SIG-M5 treated with dmso at 0.1 percent for 504 hours (cell line): ENCODE measurements around the gene PARD3B.

Experiments
- DNase-seq: peaks from one replicate; lab custom pipeline; 2025; ENCODE audit not compliant: unreplicated experiment; lab: John Stamatoyannopoulos, UW

PARD3B gene

DNA sequence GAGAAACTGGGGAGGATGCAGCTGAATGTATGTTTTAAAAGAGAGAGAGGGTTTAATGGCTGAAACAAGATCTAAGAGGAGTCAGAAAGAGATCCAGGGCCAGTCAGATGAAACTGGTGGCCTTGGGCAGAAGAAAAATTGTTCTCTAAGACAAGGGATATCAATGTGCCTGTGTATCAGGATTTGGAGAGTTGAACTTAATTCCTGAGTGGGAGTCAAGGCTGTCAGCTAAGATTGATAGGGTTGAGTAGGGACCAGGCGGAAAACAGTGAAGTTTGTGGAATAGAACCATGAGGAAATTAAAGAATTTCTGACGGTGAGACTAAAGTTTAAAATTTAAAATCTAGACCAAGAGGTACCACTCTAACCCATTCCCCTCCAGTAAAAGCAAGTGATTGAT lies 199.2 kb downstream of the PARD3B start:
- DNase-seq = no peak

DNA sequence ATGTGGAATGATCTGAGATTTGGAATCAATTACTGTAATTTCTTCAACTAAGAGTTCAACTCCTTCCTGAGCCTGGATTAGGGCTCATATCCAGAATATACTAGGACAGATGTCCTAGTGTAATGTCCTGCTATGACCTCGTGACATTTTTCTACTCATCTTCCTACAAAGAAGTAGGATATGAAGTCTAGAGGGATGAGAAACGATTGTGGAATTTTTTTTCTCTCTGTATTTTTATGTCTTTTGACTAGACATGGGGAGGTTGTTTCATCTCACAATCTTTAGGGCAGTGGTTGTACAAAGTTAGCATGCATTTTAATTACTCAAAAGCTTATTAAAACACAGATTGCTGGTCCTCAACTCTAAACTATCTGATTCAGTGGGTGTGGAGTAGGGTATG lies 203.0 kb downstream of the PARD3B start:
- DNase-seq = no peak

DNA sequence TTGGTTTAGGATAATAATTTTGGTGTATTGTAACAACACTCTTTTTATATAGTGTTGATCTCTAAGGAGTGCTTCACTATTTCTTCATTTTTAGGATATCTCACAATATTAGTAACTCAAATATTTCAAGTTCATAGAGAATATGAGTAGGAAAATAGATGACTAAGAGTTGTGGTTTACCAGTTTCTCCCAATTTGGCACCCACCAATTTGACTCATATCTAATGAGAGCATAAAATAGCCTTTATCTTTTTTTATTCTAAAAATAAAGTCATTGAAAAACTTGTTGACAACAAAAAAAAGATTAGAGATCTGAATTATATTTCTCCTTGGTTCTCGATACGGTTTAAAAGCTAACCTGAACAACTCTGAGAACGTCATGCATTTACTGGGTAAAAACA lies 204.0 kb downstream of the PARD3B start:
- DNase-seq = no peak

DNA sequence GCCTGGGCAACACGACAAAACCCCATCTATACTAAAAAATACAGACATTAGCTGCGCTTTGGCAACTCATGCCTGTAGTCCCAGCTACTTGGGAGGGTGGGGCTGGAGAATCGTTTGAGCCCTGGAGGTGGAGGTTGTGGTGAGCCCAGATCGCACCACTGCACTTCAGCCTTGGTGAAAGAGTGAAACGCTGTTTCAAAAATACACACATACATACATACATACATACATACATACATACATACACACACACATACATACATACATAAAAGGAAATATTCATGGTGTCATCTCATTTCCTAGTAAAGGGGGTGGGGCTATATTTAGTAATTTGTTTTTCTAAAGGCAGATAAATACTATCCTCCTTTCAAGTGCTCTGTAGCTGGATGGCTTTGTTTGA lies 205.1 kb downstream of the PARD3B start:
- DNase-seq = no peak

DNA sequence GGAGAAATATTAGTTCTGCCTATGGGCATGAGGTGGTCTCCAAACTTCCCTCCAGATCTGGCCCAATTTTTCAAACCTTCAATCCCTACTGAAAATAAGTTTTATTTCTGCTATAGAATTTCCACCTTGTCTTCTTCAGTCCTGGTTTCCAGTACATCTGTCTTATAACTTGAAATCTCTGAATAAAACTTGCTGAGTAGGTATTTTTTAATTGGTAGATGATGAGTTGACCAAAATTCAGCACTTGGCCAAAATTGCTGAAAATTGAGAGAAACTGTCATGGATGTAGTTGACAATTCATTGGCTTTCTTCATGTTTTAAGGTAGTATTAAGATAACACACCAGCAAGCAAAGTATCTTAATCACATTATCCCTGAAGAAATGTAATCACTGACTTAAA lies 206.2 kb downstream of the PARD3B start:
- DNase-seq = no peak

DNA sequence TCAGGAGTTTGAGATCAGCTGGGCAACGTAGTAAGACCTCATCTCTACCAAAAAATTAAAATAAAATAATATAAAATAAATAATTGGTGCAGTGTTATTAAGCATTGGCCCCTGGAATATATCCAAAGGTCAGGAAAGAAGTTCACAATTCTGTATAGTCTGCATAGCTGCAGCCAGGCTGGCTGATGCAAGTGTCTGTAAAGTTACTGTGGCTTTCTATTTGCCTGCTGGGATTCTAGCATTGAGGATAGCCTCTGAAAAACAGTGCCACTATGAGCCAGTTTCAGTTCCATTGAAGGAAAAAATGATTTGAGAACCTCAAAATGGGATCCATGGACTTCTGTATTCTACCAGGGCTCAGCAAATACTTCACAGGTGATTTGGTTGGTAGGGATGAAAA lies 208.6 kb downstream of the PARD3B start:
- no peak for DNase-seq

DNA sequence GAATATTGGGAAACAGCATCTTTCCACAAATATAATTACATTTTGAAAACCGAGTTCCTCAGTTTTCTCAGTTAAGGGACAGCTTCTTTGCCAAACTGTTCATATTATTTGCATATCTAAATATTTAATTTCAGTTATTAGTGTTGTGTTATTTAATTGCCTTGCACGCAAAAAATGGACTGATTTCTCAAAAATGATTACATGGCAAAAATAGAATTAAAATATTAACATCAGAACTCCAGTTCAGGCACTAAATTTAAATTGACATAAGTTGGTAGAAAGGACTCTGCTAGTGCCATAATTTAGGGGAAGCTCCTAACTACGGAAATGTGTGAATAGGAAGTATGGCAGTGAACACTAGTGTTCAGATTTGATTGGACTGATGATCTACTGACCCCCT lies 209.6 kb downstream of the PARD3B start:
- DNase-seq = no peak

DNA sequence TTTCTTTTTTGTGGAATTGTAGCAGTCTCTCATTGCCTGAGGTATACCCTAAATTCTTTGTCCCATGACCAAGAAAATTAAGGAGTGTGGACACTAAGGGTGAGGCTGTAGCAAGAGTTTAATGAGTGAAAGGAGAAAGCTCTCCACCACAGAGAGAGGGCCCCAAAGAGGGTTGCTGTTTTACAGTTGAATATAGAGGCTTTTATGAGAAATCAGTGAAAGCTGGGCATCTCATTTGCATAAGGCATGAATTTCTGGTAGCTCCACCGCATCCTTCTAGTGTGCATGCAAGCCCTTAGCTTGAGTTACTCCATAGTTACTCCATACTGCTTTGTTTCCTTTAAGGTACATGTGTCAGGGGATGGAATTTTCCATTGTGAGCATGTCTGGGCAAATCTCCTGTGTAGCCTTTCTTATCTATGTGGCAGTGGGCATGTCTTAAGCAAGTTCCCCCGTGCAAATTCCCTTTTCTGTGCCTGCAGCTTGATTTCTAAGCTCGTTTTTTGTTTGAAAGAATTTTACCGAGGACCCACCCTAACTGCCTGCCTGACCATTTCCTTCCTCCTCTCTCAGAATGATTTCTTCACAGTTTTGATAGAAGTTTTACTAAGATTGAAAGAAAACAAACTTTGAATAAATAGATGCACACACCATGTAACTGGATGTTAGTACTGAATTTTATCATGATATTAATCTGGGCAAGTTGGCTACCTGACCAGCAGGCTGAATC lies 218.9 kb downstream of the PARD3B start:
- DNase-seq = no peak

DNA sequence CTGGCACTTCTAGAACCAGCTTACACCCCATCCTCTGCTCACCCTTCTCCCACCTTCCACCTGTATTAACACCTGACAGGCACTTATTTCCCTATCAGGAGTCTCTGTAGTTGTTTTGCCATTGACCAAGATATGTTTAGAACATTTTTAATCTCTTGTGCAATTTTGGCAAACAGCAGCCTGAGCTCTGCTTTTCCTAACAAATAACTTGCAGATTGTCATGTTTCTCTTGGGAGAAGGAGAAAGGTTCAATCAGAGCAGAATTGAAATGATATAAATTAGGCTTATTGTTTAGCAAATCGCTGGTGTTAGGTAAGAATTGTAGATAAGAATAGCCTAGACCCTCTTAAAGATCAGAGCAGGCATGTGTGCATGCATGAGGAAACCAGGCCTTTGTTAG lies 225.5 kb downstream of the PARD3B start:
- no peak for DNase-seq

DNA sequence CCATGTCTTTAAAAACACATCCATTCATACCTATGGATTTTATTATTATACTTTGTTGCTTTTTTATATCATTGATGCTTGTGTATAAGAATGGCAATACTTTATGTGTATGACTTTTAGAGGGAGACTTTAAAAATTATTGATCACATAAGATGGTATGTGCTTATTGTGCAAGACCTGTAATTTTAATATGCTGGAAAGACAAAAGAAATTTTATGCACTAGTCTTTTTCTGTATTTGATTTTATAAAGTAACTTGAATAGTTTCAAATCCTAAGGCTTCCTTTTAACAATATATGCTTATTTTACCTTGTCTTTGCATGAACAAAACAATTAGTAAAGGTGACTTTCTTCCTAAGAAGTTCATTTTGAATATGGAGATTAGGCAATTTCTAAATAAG lies 226.4 kb downstream of the PARD3B start:
- DNase-seq = no peak

DNA sequence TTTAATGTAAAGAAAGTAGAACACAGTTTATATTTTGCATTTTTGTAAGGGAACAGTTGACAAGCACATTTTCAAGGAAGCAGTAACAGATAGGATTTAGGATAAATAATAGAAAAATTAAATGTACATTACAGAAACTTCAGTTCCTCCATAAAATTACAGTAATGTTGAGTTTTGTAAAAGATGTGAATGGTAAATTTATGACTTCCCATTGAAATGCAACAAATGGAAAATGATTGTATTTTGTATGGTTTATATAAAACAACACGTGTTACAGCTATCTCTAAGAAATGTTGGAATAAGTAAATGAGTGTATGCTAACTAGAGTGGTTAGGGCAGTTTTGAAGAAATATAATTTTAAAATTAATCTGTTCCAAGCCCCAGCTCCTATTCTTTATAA lies 227.3 kb downstream of the PARD3B start:
- no peak for DNase-seq

DNA sequence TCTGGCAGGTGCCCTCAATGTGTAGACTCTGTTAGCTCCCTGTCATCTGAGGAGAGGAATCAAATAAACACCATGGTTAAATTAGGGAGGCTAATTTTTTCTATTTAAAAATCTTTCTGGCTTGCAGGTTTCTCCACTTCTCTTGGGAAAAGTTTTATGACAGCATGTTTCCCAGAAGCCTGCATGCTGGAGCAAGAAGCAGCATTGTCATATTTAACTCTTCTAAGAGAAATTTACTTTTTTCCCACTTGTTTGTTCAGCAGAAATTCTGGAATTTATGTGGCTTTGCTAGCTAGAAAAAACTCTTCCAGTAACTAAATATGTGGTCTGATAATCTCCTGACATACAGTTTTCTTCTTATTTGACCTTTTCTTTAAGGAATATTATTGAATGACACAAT lies 230.5 kb downstream of the PARD3B start:
- no peak for DNase-seq

DNA sequence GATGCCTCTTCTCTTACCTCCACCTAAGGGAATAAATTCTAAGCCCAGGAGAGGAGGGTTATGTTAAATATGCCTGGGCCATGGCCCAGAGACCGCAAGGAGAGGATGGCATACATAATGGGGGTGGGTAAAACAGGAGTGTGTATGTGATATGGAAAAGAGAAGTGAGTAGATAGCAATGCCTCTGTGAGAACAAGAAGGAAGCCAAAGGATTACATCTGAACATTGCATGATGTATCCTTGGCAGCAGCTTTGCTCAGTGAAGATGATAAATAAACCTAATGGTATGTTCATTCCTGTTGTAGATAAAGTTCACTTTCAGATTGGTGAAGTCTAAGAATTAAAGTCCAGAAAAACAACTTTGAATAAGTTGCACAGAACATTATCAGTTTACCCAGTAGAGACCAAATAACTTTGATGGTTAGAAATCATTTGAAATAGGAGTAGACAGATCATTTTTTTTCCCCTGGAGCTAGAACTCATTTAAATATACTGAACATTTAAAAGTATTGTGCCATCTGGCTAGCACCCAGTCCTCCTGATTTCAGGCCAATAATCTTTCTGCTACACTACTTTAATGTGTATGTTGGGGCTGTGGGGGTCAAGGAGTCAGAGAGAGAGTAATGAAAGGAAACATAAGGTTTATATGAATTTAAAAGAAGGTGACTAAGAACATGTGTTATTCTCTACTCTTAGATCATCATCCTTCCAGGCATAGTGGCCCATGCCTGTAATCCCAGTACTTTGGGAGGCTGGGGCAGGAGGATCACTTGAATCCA lies 231.7 kb downstream of the PARD3B start:
- DNase-seq = no peak

DNA sequence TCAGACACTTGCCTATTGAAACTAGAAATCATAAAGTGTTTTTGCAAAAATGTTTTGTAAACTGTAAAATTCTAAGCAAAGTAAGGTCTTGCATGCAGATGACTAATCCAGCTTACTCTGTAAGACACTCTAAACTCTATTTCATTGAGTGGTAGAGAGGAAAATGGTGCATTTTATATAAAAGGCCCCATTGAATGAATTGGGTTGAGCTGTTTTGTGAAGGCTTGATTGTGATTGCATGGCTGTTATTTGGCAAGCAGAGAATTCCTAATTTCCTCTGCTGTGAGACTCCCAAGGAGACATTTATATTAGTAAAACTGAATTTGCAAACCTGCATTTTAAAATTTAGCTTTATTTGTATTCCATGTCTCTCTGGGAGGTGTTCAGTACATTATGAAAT lies 234.5 kb downstream of the PARD3B start:
- no peak for DNase-seq

DNA sequence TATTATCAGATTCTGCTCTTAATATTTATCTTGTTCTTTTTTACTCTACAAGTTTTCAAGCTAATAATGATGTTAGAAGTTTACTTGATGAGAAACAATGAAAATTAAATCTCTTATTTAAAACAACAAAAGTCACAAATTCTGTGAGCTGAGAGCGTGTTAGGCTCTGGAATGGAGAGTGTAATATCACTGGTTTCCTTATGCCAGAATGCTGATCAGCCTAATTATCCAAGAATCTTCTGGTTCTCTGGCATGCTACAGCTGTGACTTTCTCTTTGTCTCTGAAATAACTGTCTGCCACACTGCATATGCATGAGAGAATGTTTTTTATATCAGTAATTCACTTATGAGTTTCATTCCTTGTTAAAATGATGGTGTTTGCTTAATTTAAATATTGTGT lies 236.7 kb downstream of the PARD3B start:
- no peak for DNase-seq

DNA sequence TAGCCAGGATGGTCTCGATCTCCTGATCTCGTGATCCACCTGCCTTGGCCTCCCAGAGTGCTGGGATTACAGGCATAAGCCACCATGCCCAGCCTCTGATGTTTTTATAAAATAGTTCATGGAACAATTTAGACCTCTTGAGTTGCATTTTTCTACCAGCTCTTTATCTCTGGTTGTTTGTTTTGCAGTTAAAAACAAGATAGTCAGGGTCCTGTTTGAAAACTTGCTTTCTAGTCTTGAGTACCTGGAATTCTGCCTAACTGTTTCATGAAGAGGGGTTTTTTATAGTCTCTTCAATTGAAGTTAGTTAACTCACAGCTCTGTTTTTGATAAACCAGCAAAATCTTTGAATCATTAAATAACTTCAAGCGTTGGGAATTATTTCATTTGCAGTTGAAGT lies 244.8 kb downstream of the PARD3B start:
- DNase-seq = no peak

DNA sequence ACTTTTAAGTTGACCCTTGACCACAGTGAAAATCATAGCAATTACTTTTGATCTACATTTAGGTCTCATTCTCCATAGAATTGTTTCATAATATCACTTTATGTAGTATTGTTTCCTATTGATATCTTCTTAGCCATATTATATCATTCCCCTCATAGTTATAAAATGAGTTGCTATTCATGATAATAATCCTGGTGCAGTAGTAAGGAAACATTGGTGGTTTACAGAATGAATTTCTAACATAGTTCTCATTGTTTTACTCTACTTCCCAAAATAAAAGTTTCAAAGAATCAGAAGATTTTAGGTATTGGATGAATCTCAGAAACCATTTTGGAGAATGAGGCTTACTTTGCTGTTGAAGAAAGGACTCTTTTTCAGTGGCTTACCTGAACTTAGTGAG lies 246.0 kb downstream of the PARD3B start:
- DNase-seq = no peak

DNA sequence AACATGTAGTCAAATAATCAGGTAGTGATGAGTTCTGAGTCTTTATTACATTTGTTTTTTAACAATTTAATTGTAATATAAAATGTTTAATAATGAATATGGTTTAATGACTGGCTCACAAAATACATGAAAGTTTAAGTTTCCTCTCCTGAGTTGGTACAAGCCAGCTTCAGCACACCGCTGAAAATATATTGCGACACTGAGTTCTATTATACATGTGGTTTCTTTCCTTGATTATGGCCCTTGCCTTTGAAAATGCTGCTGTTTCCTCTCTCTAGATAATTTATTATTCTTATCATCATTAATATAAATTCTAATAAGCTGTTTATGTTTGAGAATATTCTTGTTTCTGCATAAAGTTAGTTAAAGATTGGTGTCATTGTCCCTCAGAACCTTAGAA lies 249.3 kb downstream of the PARD3B start:
- DNase-seq = no peak

DNA sequence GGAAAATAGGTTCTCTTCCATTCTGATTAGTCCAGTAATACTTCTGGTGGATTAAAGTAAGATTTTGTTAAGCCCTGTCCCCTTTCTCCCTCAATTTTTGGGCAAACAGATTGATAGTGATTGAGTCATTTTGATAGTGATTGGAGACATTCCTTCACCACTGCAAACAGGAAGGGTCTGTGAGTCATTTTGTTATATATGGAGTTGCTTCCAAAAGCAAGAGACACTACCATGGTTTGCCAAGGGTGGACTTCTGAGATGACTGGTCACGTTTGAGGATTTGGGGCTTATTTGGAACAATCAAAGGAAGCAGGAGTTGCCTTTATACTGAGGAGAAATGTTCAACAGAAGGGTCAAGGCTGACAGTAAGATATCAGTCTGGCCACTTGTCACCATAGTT lies 249.9 kb downstream of the PARD3B start:
- no peak for DNase-seq

DNA sequence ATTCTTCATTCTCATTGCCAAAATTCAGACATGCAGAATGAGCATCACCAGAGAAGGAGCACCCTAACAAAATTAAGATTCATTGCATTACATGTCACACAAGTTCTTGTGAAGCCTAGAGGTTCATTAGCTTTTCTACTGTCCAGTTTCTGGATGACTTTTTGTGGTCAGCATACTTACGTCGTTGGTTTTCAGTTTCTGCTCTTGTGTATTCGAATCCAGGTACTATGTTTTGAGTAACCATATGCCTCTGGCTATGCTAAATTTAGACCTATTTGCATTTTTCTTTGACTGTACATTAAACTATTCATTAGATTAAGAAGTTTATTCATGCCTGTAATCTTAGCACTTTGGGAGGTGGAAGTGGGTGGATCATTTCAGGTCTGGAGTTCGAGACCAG lies 251.3 kb downstream of the PARD3B start:
- DNase-seq = no peak

DNA sequence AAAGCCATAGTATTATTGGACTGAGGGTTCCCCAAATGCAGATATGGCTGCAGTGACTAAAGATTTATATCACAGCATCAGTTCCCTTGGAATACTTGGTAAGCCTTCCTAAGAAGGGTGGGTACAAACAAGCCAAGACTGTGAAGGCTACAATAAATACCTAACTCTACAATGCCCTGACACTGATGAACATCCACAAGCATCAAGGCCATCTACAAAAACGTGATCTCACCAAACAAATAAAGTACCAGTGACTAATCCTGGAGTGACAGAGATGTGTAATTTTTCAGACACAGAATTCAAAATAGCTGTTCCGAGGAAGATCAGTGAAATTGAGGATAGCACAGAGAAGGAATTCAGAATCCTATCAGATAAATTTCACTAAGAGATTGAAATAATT lies 254.5 kb downstream of the PARD3B start:
- DNase-seq = no peak

DNA sequence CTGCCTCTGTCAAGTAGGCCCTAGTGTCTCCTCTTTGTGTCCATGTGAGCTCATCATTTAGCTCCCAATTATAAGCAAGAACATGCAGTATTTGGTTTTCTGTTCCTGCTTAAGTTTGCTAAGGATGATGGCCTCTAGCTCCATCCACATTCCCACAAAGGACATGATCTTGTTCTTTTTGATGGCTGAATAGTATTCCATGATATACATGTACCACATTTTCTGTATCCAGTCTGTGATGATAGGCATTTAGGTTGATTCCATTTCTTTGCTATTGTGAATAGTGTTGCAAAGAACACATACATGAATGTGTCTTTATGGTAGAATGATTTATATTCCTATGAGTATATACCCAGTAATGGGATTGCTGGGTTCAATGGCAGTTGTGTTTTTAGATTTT lies 263.2 kb downstream of the PARD3B start:
- no peak for DNase-seq
